OCI-LY7 (cell line): ENCODE data around the gene MON1B. TPM values are rescaled to one million over a fixed set of nuclear protein-coding genes. Genes with fewer than 3 reads are reported as not detected.
"Not testable (repeated sequence)": the region's sequence is repeated elsewhere in the genome, so short reads cannot be mapped to it uniquely, and the experiment has no call there.

Experiments
- BruUV-seq: library from RNA; stranded (reverse); fragments of 400-500 nt; replicated peaks from 2 replicates; lab custom pipeline; 2021; lab: Mats Ljungman, UMichigan
- CTCF ChIA-PET: fragments of 300-600 bp; sonication (Branson Sonifier 250); formaldehyde crosslinking; loops from one replicate; lab custom pipeline; 2022; ENCODE audit warnings: antibody characterized with exemption; ENCODE audit not compliant: unreplicated experiment; lab: Charles Lee
- POLR2A ChIA-PET: fragments of 300-600 bp; sonication (Branson Sonifier 250); formaldehyde crosslinking; loops from one replicate; lab custom pipeline; 2022; ENCODE audit warnings: antibody characterized with exemption; lab: Charles Lee
- DNase-seq: peaks from one replicate; pipeline ENCODE4 v3.0.0-alpha.2; 2015; ENCODE audit warnings: low spot score
- H2AFZ ChIP-seq: fragments of 200-600 bp; sonication (generic), shearing (Covaris generic); 2 replicates; pipeline ENCODE4 v1.6.1; 2014; ENCODE audit warnings: mild to moderate bottlenecking, antibody characterized with exemption, low read length, moderate library complexity
- H3K27ac ChIP-seq: fragments of 200-600 bp; sonication (generic); 2 replicates; pipeline ENCODE4 v1.5.1; 2014; ENCODE audit warnings: mixed run types, low read depth, mild to moderate bottlenecking, moderate library complexity, low read length, inconsistent platforms; ENCODE audit not compliant: poor library complexity, severe bottlenecking
- H3K36me3 ChIP-seq: fragments of 200-600 bp; sonication (generic); 2 replicates; pipeline ENCODE4 v1.6.1; 2014; ENCODE audit warnings: mild to moderate bottlenecking, antibody characterized with exemption, low read length, moderate library complexity, mixed read lengths; ENCODE audit not compliant: insufficient read depth
- H3K4me1 ChIP-seq: fragments of 200-600 bp; sonication (generic); 2 replicates; pipeline ENCODE4 v1.5.1; 2014; ENCODE audit warnings: mild to moderate bottlenecking, low read length; ENCODE audit not compliant: insufficient read depth, poor library complexity, severe bottlenecking
- H3K4me2 ChIP-seq: fragments of 200-600 bp; sonication (generic); 2 replicates; pipeline ENCODE4 v1.6.1; 2014; ENCODE audit warnings: mild to moderate bottlenecking, low read length
- H3K4me3 ChIP-seq: fragments of 200-600 bp; sonication (generic); 2 replicates; pipeline ENCODE4 v1.5.1; 2014; ENCODE audit warnings: mild to moderate bottlenecking, low read depth, low read length; ENCODE audit not compliant: poor library complexity, severe bottlenecking
- H3K79me2 ChIP-seq: fragments of 200-600 bp; sonication (generic); 2 replicates; pipeline ENCODE4 v1.6.1; 2016; ENCODE audit warnings: low read depth, mild to moderate bottlenecking, low read length, moderate library complexity, mixed read lengths; ENCODE audit not compliant: insufficient read depth
- H3K9me2 ChIP-seq: fragments of 200-600 bp; sonication (generic); 2 replicates; pipeline ENCODE4 v1.6.1; 2016; ENCODE audit warnings: mild to moderate bottlenecking, low read length, mixed read lengths; ENCODE audit not compliant: insufficient read depth
- H3K9me3 ChIP-seq: fragments of 200-600 bp; sonication (generic); 2 replicates; pipeline ENCODE4 v1.6.1; 2014; ENCODE audit warnings: mild to moderate bottlenecking, mixed run types, low read length, mixed read lengths
- H4K20me1 ChIP-seq: fragments of 200-600 bp; sonication (generic); 2 replicates; pipeline ENCODE4 v1.6.1; 2014; ENCODE audit warnings: mild to moderate bottlenecking, antibody characterized with exemption, low read length, moderate library complexity, mixed read lengths; ENCODE audit not compliant: insufficient read depth
- CTCF ChIP-seq: fragments of 200-600 bp; sonication (generic); conservative IDR thresholded peaks from 2 replicates; pipeline ENCODE4 v1.5.1; 2014; ENCODE audit warnings: mild to moderate bottlenecking, antibody characterized with exemption, low read length, moderate library complexity, mixed read lengths
- EZH2phosphoT487 ChIP-seq: fragments of 200-600 bp; sonication (generic); IDR thresholded peaks from 2 replicates; pipeline ENCODE4 v1.6.1; 2018; ENCODE audit warnings: low read depth, borderline replicate concordance, mild to moderate bottlenecking, mixed run types, antibody characterized with exemption, low read length, moderate library complexity, mixed read lengths
- intact Hi-C: fragments of 100-400 bp; cut with micrococcal nuclease; formaldehyde crosslinking; loops from one replicate; pipeline ENCODE4 v1.10.0; 2022; ENCODE audit not compliant: unreplicated experiment
- total RNA-seq, 2 experiments: library from RNA; depleted of rRNA in 1 of 2; stranded (reverse); fragments of >200 nt in 1 of 2; shearing (Covaris generic) in 1 of 2; gene quantifications; 2 replicates each; pipeline ENCODE4 v1.2.3, GENCODE V29; 2014 to 2022

Gene MON1B
- total RNA-seq, 2 experiments from 2014 or later, result 20.4 to 72.7 TPM

DNA sequence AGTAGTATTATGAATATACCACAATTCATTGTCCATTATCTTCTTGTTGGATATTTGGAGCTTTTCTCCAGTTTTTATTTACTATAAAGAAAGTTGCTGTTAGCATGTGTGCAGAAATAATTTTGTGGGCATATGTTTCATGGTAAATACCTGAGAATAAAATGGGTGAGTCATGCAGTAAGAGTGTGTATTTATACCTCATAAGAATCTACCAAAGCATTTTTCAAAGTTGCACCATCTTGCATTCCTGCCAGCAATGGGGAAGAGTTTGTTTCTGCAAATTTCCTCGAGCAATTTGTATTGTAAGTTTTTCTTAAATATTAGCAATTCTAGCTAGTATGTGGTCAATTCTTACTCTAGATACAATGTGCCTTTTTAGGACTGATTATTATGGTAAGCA lies 7.9 kb upstream of the MON1B start:
- no TSS peak for BruUV-seq
- intact Hi-C loops, result no loop called here

GRCh38 chr16:77186298-77186697 lies 4.7 kb upstream of the MON1B start:
- BruUV-seq, CTCF ChIA-PET: not testable (repeated sequence)

More for the DNA sequence above, 7.9 kb upstream of the MON1B start:
- no peaks in the 10 kb centered on the region for H3K79me2 ChIP-seq
- H3K36me3 ChIP-seq, result no peaks in the 10 kb centered on the region
- H3K9me2 ChIP-seq, result no peaks in the 10 kb centered on the region
- ChIA-PET POLR2A (no interaction called here), CTCF (no interaction called here)
- H3K4me2 ChIP-seq, result no peak overlapping the region
- H2AFZ ChIP-seq, result no peak overlapping the region
- H4K20me1 ChIP-seq, result no peaks in the 10 kb centered on the region; the same call in 1 of the 2 replicates
- TF ChIP-seq EZH2phosphoT487, result no peak
- TF ChIP-seq CTCF, result no peak
- H3K4me3 ChIP-seq, result no peak overlapping the region
- H3K27ac ChIP-seq, result no peak overlapping the region
- H3K4me1 ChIP-seq, result no peaks in the 10 kb centered on the region
- no peak for DNase-seq
- no peaks in the 10 kb centered on the region for H3K9me3 ChIP-seq

GRCh38 chr16:77190190-77190477 lies 856 bp upstream of the MON1B start:
- TF ChIP-seq EZH2phosphoT487 (no peak), CTCF (no peak)
- H3K4me3 ChIP-seq, result peak overlapping the region; percentile 99
- ChIA-PET CTCF (no interaction called here), POLR2A (no interaction called here)
- peak overlapping the region; percentile 77; the same call in 1 of the 2 replicates for H2AFZ ChIP-seq
- H3K4me1 ChIP-seq, result peaks cover 11% of the 10 kb centered on the region
- intact Hi-C loops, result loop anchor here (1.0 to 10.0 kb wide), 4 partner anchors 22 to 1758 kb away; partner anchors contain the start of genes CFDP1, KARS1, NUDT7 and TERF2IP
- H3K79me2 ChIP-seq, result peaks cover 25% of the 10 kb centered on the region
- no peaks in the 10 kb centered on the region for H3K9me3 ChIP-seq
- TSS peak; percentile 89 for BruUV-seq
- peaks cover 28% of the 10 kb centered on the region for H3K36me3 ChIP-seq
- peak overlapping the region; percentile 93 for H3K27ac ChIP-seq
- DNase-seq, result no peak
- H3K9me2 ChIP-seq, result peaks cover 5% of the 10 kb centered on the region; the same call in 1 of the 2 replicates
- 0 out of 2 replicates have a peak, but pooled peaks cover 15% of the 10 kb centered on the region for H4K20me1 ChIP-seq
- H3K4me2 ChIP-seq, result peak overlapping the region; percentile 66

More at GRCh38 chr16:77186298-77186697, 4.7 kb upstream of the MON1B start:
- H3K4me2 ChIP-seq, H3K9me3 ChIP-seq, H3K9me2 ChIP-seq, H3K79me2 ChIP-seq, H3K27ac ChIP-seq, H2AFZ ChIP-seq, H3K36me3 ChIP-seq, H3K4me1 ChIP-seq, H3K4me3 ChIP-seq, H4K20me1 ChIP-seq, DNase-seq, intact Hi-C loops, POLR2A ChIA-PET: not testable (repeated sequence)
